Vagina (tissue), 2 donors: ENCODE data around the gene FBXO24.

Experiments
- POLR2AphosphoS5 ChIP-seq, 2 donors: sonication (generic); formaldehyde crosslinking; IDR thresholded peaks; one replicate each; pipeline ENCODE4 v1.9.0; 2017; ENCODE audit warnings: antibody characterized with exemption in 2 of 2, mild to moderate bottlenecking in 2 of 2, low read depth in 1 of 2; ENCODE audit not compliant: insufficient read depth in 1 of 2
- TF ChIP-seq, protein P1 (sequence below), 3 experiments: fragments of 450-650 bp in 2 of 3; fragments of 200-600 bp in 1 of 3; sonication (generic) in 1 of 3; IDR thresholded peaks; one replicate each; pipeline ENCODE4 v1.5.1; 2017 to 2019; ENCODE audit warnings: antibody characterized with exemption in 3 of 3, mild to moderate bottlenecking in 2 of 3, moderate library complexity in 2 of 3

DNA sequence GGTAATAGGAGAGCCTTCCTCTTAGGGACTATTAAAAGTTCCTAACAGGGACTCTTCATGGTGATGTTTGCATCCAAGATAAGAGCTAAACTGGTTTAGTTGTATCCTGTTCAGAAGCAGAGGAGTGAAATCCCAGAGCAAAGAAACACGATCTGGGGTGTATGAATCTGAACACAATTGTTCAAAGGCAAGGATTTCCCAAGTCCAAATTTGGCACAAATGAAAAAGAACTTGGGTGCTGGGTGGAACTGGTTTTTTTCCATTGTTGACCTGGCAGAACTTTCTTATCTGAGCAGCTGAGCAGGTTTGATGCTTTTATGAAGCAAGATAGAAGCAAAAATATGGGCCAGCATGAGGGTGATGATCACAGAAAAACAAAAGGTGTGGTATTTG is 41.2 kb upstream of the FBXO24 start:
- TF ChIP-seq, protein P1, sequence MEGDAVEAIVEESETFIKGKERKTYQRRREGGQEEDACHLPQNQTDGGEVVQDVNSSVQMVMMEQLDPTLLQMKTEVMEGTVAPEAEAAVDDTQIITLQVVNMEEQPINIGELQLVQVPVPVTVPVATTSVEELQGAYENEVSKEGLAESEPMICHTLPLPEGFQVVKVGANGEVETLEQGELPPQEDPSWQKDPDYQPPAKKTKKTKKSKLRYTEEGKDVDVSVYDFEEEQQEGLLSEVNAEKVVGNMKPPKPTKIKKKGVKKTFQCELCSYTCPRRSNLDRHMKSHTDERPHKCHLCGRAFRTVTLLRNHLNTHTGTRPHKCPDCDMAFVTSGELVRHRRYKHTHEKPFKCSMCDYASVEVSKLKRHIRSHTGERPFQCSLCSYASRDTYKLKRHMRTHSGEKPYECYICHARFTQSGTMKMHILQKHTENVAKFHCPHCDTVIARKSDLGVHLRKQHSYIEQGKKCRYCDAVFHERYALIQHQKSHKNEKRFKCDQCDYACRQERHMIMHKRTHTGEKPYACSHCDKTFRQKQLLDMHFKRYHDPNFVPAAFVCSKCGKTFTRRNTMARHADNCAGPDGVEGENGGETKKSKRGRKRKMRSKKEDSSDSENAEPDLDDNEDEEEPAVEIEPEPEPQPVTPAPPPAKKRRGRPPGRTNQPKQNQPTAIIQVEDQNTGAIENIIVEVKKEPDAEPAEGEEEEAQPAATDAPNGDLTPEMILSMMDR (IDR thresholded peaks at IDR 0.05), result no peak
- peak in 1 of 2 donors; percentile 39 for TF ChIP-seq POLR2AphosphoS5 (IDR thresholded peaks at IDR 0.05; ENCODE audit: insufficient read depth in 1 of 2, low read depth in 1 of 2)
